ENCODE measurements around the gene PKP4.

GRCh38 chr2:158502974-158503373, 46.2 kb downstream of the PKP4 start:
- TF ChIP-seq CTCF (conservative IDR thresholded peaks at IDR 0.05; ENCODE audit: low read depth, low read length) (no peak), EZH2 (IDR thresholded peaks at IDR 0.05; ENCODE audit: low read length, unreplicated experiment) (no peak)
